ENCODE results near the gene MINDY4.

GRCh38 chr7:30838008-30838407, 66.8 kb downstream of the MINDY4 start:
- TF ChIP-seq, protein P1, sequence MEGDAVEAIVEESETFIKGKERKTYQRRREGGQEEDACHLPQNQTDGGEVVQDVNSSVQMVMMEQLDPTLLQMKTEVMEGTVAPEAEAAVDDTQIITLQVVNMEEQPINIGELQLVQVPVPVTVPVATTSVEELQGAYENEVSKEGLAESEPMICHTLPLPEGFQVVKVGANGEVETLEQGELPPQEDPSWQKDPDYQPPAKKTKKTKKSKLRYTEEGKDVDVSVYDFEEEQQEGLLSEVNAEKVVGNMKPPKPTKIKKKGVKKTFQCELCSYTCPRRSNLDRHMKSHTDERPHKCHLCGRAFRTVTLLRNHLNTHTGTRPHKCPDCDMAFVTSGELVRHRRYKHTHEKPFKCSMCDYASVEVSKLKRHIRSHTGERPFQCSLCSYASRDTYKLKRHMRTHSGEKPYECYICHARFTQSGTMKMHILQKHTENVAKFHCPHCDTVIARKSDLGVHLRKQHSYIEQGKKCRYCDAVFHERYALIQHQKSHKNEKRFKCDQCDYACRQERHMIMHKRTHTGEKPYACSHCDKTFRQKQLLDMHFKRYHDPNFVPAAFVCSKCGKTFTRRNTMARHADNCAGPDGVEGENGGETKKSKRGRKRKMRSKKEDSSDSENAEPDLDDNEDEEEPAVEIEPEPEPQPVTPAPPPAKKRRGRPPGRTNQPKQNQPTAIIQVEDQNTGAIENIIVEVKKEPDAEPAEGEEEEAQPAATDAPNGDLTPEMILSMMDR (IDR thresholded peaks at IDR 0.05): no peak
- TF ChIP-seq POLR2AphosphoS5 (IDR thresholded peaks at IDR 0.05): no peak
- no peak for TF ChIP-seq EP300 (IDR thresholded peaks at IDR 0.05)
- no peak for TF ChIP-seq POLR2A (IDR thresholded peaks at IDR 0.05; ENCODE audit: low read depth)
